Liver (tissue), 3 donors: ENCODE data around the gene PPP2R2B.

ENCODE experiments used
- ATF3 ChIP-seq: IDR thresholded peaks from 2 replicates; pipeline ENCODE4 v1.6.1; 2016; ENCODE audit warnings: antibody characterized with exemption
- FOXA1 ChIP-seq: IDR thresholded peaks from 2 replicates; pipeline ENCODE4 v1.6.1; 2016; ENCODE audit warnings: antibody characterized with exemption
- GABPA ChIP-seq, 2 donors: IDR thresholded peaks in 1 of 2; conservative IDR thresholded peaks in 1 of 2; 2 replicates each; pipeline ENCODE4 v1.6.1; 2016; ENCODE audit warnings: antibody characterized with exemption in 2 of 2, mild to moderate bottlenecking in 1 of 2, moderate library complexity in 1 of 2
- RAD21 ChIP-seq, 2 donors: IDR thresholded peaks; 2 replicates each; pipeline ENCODE4 v1.6.1; 2016; ENCODE audit warnings: antibody characterized with exemption in 2 of 2, mild to moderate bottlenecking in 2 of 2
- YY1 ChIP-seq: IDR thresholded peaks from 2 replicates; pipeline ENCODE4 v1.6.1; 2016; ENCODE audit warnings: antibody characterized with exemption, mild to moderate bottlenecking
- TF ChIP-seq, protein P1 (sequence below): fragments of 150-350 bp; IDR thresholded peaks from 2 replicates; pipeline ENCODE4 v1.5.1; 2017; ENCODE audit warnings: improper control_type of control experiment, low read depth, low read length; ENCODE audit not compliant: missing input control
- TF ChIP-seq, protein P2 (sequence below): IDR thresholded peaks from 2 replicates; pipeline ENCODE4 v1.6.1; 2016; ENCODE audit warnings: antibody characterized with exemption
- donor health status: healthy.
- donor health status: healthy.

- TF ChIP-seq, protein P1, sequence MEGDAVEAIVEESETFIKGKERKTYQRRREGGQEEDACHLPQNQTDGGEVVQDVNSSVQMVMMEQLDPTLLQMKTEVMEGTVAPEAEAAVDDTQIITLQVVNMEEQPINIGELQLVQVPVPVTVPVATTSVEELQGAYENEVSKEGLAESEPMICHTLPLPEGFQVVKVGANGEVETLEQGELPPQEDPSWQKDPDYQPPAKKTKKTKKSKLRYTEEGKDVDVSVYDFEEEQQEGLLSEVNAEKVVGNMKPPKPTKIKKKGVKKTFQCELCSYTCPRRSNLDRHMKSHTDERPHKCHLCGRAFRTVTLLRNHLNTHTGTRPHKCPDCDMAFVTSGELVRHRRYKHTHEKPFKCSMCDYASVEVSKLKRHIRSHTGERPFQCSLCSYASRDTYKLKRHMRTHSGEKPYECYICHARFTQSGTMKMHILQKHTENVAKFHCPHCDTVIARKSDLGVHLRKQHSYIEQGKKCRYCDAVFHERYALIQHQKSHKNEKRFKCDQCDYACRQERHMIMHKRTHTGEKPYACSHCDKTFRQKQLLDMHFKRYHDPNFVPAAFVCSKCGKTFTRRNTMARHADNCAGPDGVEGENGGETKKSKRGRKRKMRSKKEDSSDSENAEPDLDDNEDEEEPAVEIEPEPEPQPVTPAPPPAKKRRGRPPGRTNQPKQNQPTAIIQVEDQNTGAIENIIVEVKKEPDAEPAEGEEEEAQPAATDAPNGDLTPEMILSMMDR: no peak
- no peak for TF ChIP-seq RAD21 (IDR thresholded peaks at IDR 0.05)
- no peak for TF ChIP-seq YY1
- TF ChIP-seq, protein P2, sequence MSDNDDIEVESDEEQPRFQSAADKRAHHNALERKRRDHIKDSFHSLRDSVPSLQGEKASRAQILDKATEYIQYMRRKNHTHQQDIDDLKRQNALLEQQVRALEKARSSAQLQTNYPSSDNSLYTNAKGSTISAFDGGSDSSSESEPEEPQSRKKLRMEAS: no peak
- no peak for TF ChIP-seq FOXA1
- TF ChIP-seq ATF3: no peak
- TF ChIP-seq GABPA (IDR thresholded peaks at IDR 0.05 in 1 of 2, conservative IDR thresholded peaks at IDR 0.05 in 1 of 2): no peak
Measured at GRCh38 chr5:146641941-146642340, 236.6 kb downstream of the PPP2R2B start.
